Mucosa of stomach (tissue), 1 donor: ENCODE results near the gene ETS1.

Source experiments
- H3K27me3 ChIP-seq: one replicate; pipeline ENCODE4 v1.7.0; 2013; ENCODE audit warnings: mild to moderate bottlenecking, low read length; ENCODE audit not compliant: control insufficient read depth, insufficient read depth
- H3K36me3 ChIP-seq: one replicate; pipeline ENCODE4 v1.7.0; 2013; ENCODE audit warnings: low read length; ENCODE audit not compliant: control insufficient read depth, insufficient read depth
- H3K4me1 ChIP-seq: one replicate; pipeline ENCODE4 v1.7.0; 2013; ENCODE audit warnings: mild to moderate bottlenecking, low read length; ENCODE audit not compliant: control insufficient read depth, insufficient read depth
- H3K4me3 ChIP-seq: one replicate; pipeline ENCODE4 v1.7.0; 2013; ENCODE audit warnings: low read length
- H3K9ac ChIP-seq: one replicate; pipeline ENCODE4 v1.7.0; 2013; ENCODE audit warnings: mild to moderate bottlenecking, low read length, moderate library complexity
- H3K9me3 ChIP-seq: one replicate; pipeline ENCODE4 v1.7.0; 2013; ENCODE audit warnings: mild to moderate bottlenecking, low read length, moderate library complexity; ENCODE audit not compliant: control insufficient read depth
- donor health status: Pancreatic carcinoma.

ETS1 gene

DNA sequence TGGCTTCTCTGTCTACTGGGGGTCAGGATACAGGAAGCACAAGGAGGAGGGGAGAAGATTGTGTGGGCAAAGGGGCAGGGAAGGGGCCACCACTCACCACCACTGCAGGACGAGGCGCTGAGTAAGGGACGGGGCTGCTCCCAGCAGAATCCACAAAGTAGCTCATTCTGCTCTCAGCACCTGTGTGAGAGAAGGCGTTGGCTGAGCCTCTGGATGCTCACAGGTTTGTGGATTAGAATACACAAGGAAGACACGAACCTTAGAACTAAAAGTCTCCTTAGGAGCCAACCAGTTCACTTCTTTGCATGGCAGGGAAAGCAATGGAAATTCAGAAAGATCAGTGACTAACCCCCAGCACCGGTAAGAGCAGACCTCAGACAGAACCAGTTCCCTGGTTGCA lies 14.4 kb downstream of the ETS1 start:
- Histone ChIP-seq H3K36me3 (no peaks in the 10 kb centered on the region), H3K27me3 (peaks cover 11% of the 10 kb centered on the region), H3K4me1 (no peaks in the 10 kb centered on the region), H3K9ac (no peak overlapping the region), H3K9me3 (no peaks in the 10 kb centered on the region), H3K4me3 (no peak overlapping the region)

DNA sequence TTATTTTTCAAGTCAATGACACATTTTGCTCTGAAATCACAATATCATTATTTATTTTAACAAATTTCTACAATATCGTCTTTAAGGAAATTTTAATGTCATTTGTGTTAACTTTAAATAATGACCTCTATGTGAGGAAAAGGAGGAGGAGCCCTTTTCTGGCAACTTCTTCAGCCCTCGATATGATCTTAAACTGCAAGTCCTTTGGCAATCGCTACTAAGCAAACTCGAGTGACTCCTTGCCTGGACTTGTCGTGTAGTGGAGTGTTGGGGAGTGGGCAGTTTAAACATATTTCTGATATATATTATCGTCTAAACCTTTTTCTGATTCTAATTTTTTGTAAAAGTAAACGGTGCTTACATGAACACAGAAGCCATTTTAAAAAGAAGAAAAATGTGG lies 16.7 kb downstream of the ETS1 start:
- H3K9ac ChIP-seq, result no peak overlapping the region
- peaks cover 11% of the 10 kb centered on the region for H3K27me3 ChIP-seq
- H3K4me3 ChIP-seq, result no peak overlapping the region
- H3K4me1 ChIP-seq, result peaks cover 7% of the 10 kb centered on the region
- no peaks in the 10 kb centered on the region for H3K36me3 ChIP-seq
- H3K9me3 ChIP-seq, result no peaks in the 10 kb centered on the region

DNA sequence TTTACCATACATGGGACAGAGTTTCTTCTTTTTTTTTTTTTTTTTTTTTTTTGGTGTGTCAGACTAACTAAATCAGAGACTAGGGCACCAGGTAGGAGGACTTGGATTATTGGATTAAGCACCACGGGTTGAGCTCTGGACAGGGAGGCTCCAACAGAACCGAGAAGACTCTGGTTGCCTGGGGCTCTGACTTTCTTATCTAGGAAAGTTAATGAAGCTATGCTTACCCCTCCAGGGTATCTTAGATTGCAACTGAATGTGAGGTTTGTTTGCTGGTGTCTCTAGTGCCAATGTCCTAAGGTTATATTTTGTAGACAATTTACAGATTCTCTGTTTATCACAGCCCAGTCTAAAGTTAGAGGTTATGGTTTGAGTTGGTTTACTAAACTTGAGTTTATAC lies 18.1 kb downstream of the ETS1 start:
- peaks cover 11% of the 10 kb centered on the region for H3K27me3 ChIP-seq
- H3K9me3 ChIP-seq, result no peaks in the 10 kb centered on the region
- H3K4me3 ChIP-seq, result no peak overlapping the region
- no peaks in the 10 kb centered on the region for H3K36me3 ChIP-seq
- H3K4me1 ChIP-seq, result peaks cover 18% of the 10 kb centered on the region
- H3K9ac ChIP-seq, result no peak overlapping the region

- no peak overlapping the region for H3K4me3 ChIP-seq
- H3K27me3 ChIP-seq, result peaks cover 11% of the 10 kb centered on the region
- H3K36me3 ChIP-seq, result no peaks in the 10 kb centered on the region
- H3K4me1 ChIP-seq, result peaks cover 27% of the 10 kb centered on the region
- no peak overlapping the region for H3K9ac ChIP-seq
- no peaks in the 10 kb centered on the region for H3K9me3 ChIP-seq
Measured at GRCh38 chr11:128568166-128568778, 19.1 kb downstream of the ETS1 start.

GRCh38 chr11:128567130-128567529 lies 20.2 kb downstream of the ETS1 start:
- Histone ChIP-seq H3K36me3 (no peaks in the 10 kb centered on the region), H3K4me3 (no peak overlapping the region), H3K9ac (no peak overlapping the region), H3K9me3 (no peaks in the 10 kb centered on the region), H3K27me3 (peaks cover 11% of the 10 kb centered on the region), H3K4me1 (peaks cover 27% of the 10 kb centered on the region)

DNA sequence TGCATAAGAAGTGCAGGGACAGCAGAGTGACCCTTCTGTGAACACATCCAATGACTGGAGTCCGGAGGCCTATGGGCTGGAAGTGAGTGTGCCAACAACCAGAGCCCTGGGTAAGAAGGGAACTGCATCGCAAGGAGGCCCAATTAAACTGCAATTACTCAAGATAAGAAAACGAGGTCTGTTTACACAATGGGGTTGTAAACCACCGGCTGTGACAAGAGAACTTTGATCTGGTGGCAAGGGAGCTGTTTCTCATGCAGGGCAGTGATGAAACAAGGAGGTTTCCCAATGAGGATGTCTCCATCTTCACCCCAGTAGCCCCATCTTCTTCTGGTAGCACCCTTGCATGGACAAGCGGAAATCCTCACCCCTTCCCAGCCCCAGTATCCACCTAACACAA lies 21.5 kb downstream of the ETS1 start:
- Histone ChIP-seq H3K4me3 (no peak overlapping the region), H3K9ac (no peak overlapping the region), H3K4me1 (peaks cover 27% of the 10 kb centered on the region), H3K27me3 (peaks cover 11% of the 10 kb centered on the region), H3K36me3 (no peaks in the 10 kb centered on the region), H3K9me3 (no peaks in the 10 kb centered on the region)

GRCh38 chr11:128564642-128565245 lies 22.6 kb downstream of the ETS1 start:
- Histone ChIP-seq H3K36me3 (no peaks in the 10 kb centered on the region), H3K9ac (no peak overlapping the region), H3K4me1 (peaks cover 27% of the 10 kb centered on the region), H3K27me3 (peaks cover 11% of the 10 kb centered on the region), H3K9me3 (no peaks in the 10 kb centered on the region), H3K4me3 (no peak overlapping the region)

- Histone ChIP-seq H3K9me3 (no peaks in the 10 kb centered on the region), H3K4me1 (peaks cover 27% of the 10 kb centered on the region), H3K4me3 (no peak overlapping the region), H3K27me3 (peaks cover 11% of the 10 kb centered on the region), H3K36me3 (no peaks in the 10 kb centered on the region), H3K9ac (no peak overlapping the region)
Measured at GRCh38 chr11:128563942-128564641, 23.3 kb downstream of the ETS1 start.

GRCh38 chr11:128563308-128563707 lies 24.1 kb downstream of the ETS1 start:
- Histone ChIP-seq H3K9me3 (no peaks in the 10 kb centered on the region), H3K27me3 (peaks cover 9% of the 10 kb centered on the region), H3K4me1 (peaks cover 27% of the 10 kb centered on the region), H3K36me3 (no peaks in the 10 kb centered on the region), H3K9ac (no peak overlapping the region), H3K4me3 (no peak overlapping the region)

GRCh38 chr11:128559496-128560103 lies 27.8 kb downstream of the ETS1 start:
- H3K36me3 ChIP-seq, result no peaks in the 10 kb centered on the region
- no peaks in the 10 kb centered on the region for H3K9me3 ChIP-seq
- peaks cover 13% of the 10 kb centered on the region for H3K4me1 ChIP-seq
- no peaks in the 10 kb centered on the region for H3K27me3 ChIP-seq
- H3K4me3 ChIP-seq, result no peak overlapping the region
- H3K9ac ChIP-seq, result no peak overlapping the region

DNA sequence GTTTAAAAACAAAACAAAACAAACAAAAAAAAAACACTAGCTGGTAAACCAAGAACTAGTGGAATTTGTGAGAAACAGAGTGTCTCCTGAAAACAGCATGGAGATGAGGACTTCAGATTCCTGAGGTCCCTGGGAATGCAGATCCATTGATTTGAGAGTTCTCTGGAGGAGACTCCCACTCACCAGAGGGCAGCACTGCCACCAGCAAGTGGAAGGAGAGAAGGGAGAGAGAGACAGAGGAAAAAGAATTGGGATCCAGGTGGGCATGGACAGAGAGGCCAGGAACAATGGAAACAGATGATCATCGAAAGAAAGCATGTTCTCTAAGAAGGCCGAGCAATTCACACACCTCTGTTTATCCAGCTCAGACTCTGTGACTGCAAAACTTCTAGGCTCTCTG lies 31.8 kb downstream of the ETS1 start:
- Histone ChIP-seq H3K4me3 (no peak overlapping the region), H3K27me3 (no peaks in the 10 kb centered on the region), H3K9ac (no peak overlapping the region), H3K36me3 (no peaks in the 10 kb centered on the region), H3K4me1 (no peaks in the 10 kb centered on the region), H3K9me3 (no peaks in the 10 kb centered on the region)

- no peaks in the 10 kb centered on the region for H3K4me1 ChIP-seq
- no peak overlapping the region for H3K4me3 ChIP-seq
- no peaks in the 10 kb centered on the region for H3K27me3 ChIP-seq
- no peaks in the 10 kb centered on the region for H3K36me3 ChIP-seq
- H3K9me3 ChIP-seq, result no peaks in the 10 kb centered on the region
- H3K9ac ChIP-seq, result no peak overlapping the region
Measured at GRCh38 chr11:128553662-128554362, 33.5 kb downstream of the ETS1 start.
